ENCODE results near the gene SLC32A1.

The SLC32A1 gene, protein sequence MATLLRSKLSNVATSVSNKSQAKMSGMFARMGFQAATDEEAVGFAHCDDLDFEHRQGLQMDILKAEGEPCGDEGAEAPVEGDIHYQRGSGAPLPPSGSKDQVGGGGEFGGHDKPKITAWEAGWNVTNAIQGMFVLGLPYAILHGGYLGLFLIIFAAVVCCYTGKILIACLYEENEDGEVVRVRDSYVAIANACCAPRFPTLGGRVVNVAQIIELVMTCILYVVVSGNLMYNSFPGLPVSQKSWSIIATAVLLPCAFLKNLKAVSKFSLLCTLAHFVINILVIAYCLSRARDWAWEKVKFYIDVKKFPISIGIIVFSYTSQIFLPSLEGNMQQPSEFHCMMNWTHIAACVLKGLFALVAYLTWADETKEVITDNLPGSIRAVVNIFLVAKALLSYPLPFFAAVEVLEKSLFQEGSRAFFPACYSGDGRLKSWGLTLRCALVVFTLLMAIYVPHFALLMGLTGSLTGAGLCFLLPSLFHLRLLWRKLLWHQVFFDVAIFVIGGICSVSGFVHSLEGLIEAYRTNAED

DNA sequence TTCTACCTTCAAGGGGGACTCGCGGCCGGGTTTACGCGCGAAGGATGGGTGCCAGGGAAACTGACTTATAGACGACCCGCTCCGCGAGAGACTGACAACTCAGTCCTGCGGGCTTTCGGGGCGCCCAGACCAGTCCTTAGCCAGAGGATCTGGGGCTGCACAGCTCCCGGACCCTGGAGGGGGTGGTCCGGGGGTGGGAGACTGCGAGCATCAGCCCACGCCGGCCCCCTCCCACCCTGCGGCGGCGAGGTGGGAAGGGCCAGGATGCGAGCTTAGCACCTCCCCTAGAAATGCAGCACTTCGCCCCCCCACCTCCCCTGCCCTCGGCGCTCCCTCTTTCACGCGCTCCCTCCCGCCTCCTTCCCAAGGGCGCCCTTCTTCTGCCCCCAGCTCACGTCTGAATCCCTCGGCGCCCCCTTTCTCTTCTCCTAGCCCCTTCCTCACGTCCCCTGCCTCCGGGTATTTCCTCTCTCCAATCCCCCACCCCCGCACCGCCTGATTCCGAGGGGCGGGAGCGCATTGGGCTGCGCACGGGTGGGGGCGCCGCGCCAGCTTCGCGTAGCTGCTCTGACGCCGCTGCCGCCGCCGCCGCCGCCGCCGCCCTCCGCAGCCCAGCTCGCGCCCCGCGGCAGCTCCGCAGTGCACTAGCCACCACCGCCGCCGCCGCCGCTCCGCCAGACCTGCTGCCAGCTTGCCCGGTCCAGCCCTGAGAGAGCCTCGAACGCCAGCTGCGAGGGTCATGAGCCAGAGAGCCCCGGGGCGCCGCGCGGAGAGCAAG is at the start of gene SLC32A1:
SLC32A1 (plus strand) TSS at position 639 of the 778 bp plus-strand sequence. CDS start 239 bp downstream, outside the sequence.
- TF ChIP-seq FOXP2 (optimal IDR thresholded peaks at IDR 0.05; ENCODE audit: control extremely low read depth, extremely low read length, insufficient read depth) (no peak), POLR2AphosphoS5 (IDR thresholded peaks at IDR 0.05; ENCODE audit: borderline replicate concordance, low read depth, low read length) (no peak), EZH2 (IDR thresholded peaks at IDR 0.05) (no peak)
- Histone ChIP-seq H3K36me3 (ENCODE audit: insufficient read depth, low read length) (no peaks in the 10 kb centered on the region), H3K27ac (no peak within 1 kb of the TSS), H3K9me3 (ENCODE audit: low read depth, low read length) (no peaks in the 10 kb centered on the region), H3K9ac (ENCODE audit: insufficient read length) (no peak within 1 kb of the TSS), H3K4me3 (peak within 1 kb of the TSS; percentile 18; the same call in 1 of the 2 replicates)
- no peak for DNase-seq (ENCODE audit: low read depth, low spot score)

DNA sequence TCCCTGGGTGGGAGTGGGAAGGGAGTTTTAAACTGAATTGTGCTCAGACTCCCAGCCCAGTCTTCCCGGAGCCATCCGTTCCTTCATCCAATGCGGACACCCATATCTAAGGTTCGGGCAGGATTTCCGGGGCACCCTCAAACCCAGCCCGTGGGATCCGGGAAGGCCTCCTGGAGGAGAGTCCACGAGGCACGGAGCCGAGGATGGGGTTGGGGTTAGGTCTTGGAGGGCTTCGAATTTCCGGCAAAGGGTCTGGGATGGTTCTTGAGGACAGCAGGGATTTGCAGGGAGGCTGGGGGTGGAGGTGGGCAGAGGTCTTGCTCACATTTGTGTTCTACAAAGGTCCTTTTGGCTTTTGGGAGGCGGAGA is 49.5 kb upstream of the SLC32A1 start:
- DNase-seq (ENCODE audit: low read depth, low spot score) = no peak
- no peak for TF ChIP-seq POLR2AphosphoS5 (IDR thresholded peaks at IDR 0.05; ENCODE audit: borderline replicate concordance, low read depth, low read length)
- no peak for TF ChIP-seq FOXP2 (optimal IDR thresholded peaks at IDR 0.05; ENCODE audit: control extremely low read depth, extremely low read length, insufficient read depth)
- TF ChIP-seq EZH2 (IDR thresholded peaks at IDR 0.05) = no peak
- H3K9ac ChIP-seq (ENCODE audit: insufficient read length) = no peak overlapping the region

DNA sequence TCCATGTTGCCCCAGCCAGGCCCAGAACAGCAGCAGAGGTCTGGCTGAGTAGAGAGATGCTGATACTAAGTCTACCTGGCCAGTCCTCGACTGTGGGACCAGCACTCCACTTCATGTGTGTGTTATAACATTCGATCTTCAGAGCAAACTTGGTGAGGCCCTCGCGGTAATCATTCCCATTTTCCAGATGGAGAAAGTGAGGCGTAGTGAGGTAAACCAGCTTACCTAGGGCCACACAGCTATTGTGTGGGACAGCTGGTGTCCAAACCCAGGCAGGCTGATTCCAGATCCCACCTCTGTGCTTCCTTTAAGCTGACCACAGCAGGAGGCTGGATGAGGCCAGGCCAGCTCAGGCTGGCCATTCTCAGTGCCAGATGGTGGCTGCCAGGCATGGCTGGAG is 47.7 kb upstream of the SLC32A1 start:
- H3K27ac ChIP-seq = no peak overlapping the region
- no peaks in the 10 kb centered on the region for H3K9me3 ChIP-seq (ENCODE audit: low read depth, low read length)
- no peak overlapping the region for H3K9ac ChIP-seq (ENCODE audit: insufficient read length)
- TF ChIP-seq FOXP2 (optimal IDR thresholded peaks at IDR 0.05; ENCODE audit: control extremely low read depth, extremely low read length, insufficient read depth) (no peak), EZH2 (IDR thresholded peaks at IDR 0.05) (no peak), POLR2AphosphoS5 (IDR thresholded peaks at IDR 0.05; ENCODE audit: borderline replicate concordance, low read depth, low read length) (no peak)
- DNase-seq (ENCODE audit: low read depth, low spot score) = no peak
- no peaks in the 10 kb centered on the region for H3K36me3 ChIP-seq (ENCODE audit: insufficient read depth, low read length)
- no peak overlapping the region for H3K4me3 ChIP-seq

More for the DNA sequence above, 49.5 kb upstream of the SLC32A1 start:
- no peaks in the 10 kb centered on the region for H3K9me3 ChIP-seq (ENCODE audit: low read depth, low read length)
- H3K27ac ChIP-seq = no peak overlapping the region
- H3K36me3 ChIP-seq (ENCODE audit: insufficient read depth, low read length) = no peaks in the 10 kb centered on the region
- peak overlapping the region; percentile 90 for H3K4me3 ChIP-seq

DNA sequence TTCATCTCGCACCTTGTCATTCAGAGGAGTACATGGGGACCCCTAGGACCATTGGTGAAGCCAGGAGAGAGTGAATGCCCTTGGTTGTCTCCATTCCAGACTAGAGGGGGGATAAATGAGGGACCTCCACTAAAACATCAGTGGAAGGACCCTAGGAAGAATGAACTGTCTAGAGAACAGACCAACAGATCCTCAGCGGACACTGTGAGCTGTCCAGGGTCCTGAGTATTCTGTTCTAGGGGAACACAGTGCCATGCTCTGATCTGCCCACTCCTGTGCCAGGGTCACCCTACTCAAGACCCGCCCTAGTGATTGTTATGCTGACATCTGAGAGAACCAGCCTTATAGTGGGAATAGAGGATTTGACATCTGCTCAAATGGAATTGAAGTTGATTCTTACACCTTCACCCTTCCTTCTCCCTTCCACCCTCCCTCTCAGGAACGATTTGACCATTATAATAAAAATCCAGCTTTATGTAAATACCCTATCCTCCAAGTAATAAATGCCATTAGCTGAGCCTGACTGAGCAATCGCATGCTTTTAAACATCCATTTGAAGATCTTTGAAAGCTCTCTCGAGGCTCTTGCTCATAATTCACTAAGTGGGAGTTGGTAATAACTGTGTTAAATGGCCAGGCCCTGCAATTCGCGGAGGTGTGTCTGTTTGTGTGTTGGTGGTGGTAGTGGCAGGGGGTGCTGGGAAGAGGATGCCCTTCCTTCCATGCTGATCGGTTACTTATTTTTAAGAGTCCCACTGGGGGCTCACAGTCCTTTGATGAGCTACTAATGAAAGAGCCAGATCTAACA is 43.6 kb upstream of the SLC32A1 start:
- no peak for TF ChIP-seq POLR2AphosphoS5 (IDR thresholded peaks at IDR 0.05; ENCODE audit: borderline replicate concordance, low read depth, low read length)
- no peak for TF ChIP-seq EZH2 (IDR thresholded peaks at IDR 0.05)
- TF ChIP-seq FOXP2 (optimal IDR thresholded peaks at IDR 0.05; ENCODE audit: control extremely low read depth, extremely low read length, insufficient read depth) = no peak
- Histone ChIP-seq H3K27ac (no peak overlapping the region), H3K9me3 (ENCODE audit: low read depth, low read length) (no peaks in the 10 kb centered on the region), H3K36me3 (ENCODE audit: insufficient read depth, low read length) (no peaks in the 10 kb centered on the region), H3K9ac (ENCODE audit: insufficient read length) (no peak overlapping the region), H3K4me3 (no peak overlapping the region)
- DNase-seq (ENCODE audit: low read depth, low spot score) = no peak

DNA sequence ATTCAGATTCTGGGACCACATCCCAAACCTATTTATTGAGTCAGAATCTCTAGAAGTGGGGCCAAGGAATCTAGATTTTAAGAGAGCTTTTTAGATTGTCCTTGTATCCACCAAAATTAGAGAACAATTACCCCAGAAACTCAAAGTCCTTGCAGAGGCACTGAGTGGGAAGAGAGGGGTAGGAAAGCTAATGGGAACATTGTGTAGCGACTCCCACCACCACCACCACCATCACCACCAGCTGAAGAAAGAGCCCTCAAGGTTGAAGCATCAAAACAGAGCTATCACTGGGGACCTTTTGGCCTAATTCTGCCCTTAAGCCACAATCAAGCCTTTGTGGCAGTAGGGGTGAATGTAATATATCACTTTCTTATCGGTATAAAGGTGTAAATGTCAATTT is 39.0 kb upstream of the SLC32A1 start:
- TF ChIP-seq EZH2 (IDR thresholded peaks at IDR 0.05) (no peak), FOXP2 (optimal IDR thresholded peaks at IDR 0.05; ENCODE audit: control extremely low read depth, extremely low read length, insufficient read depth) (no peak), POLR2AphosphoS5 (IDR thresholded peaks at IDR 0.05; ENCODE audit: borderline replicate concordance, low read depth, low read length) (no peak)
- no peak for DNase-seq (ENCODE audit: low read depth, low spot score)
- no peak overlapping the region for H3K27ac ChIP-seq
- H3K36me3 ChIP-seq (ENCODE audit: insufficient read depth, low read length) = no peaks in the 10 kb centered on the region
- H3K9ac ChIP-seq (ENCODE audit: insufficient read length) = no peak overlapping the region
- no peak overlapping the region for H3K4me3 ChIP-seq
- no peaks in the 10 kb centered on the region for H3K9me3 ChIP-seq (ENCODE audit: low read depth, low read length)

DNA sequence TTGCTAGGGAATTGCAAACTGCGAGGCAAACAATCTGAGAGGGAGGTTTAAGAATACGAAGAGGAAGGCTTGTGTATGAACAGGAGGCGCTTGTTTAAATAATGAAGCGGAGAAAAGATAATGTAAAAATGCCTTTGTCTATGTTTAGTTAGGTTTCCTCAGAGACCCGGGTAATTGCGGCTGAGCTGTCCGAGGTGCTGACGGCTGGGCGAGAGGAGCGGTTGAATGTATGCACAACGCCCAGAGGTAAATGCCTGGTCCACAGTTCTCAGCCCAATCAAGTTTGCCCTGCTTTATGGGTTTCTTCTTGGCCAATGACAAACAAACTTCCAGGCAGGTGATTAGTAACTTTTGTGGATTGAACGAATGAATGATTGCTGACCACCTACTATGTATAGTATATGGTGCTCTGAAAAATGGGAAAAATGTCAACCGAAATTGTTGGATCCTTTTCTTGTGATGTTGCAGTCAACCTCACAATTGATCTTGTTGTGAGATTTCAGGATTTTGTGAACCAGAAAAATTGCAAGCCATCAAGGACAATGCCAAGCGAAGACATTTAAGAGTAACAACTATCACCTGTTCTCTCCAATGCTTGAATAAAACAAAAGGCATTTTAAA is 38.3 kb upstream of the SLC32A1 start:
- TF ChIP-seq EZH2 (IDR thresholded peaks at IDR 0.05) = no peak
- no peak for TF ChIP-seq FOXP2 (optimal IDR thresholded peaks at IDR 0.05; ENCODE audit: control extremely low read depth, extremely low read length, insufficient read depth)
- no peak for TF ChIP-seq POLR2AphosphoS5 (IDR thresholded peaks at IDR 0.05; ENCODE audit: borderline replicate concordance, low read depth, low read length)
- DNase-seq (ENCODE audit: low read depth, low spot score) = no peak
- H3K9ac ChIP-seq (ENCODE audit: insufficient read length) = no peak overlapping the region
- no peak overlapping the region for H3K4me3 ChIP-seq
- no peaks in the 10 kb centered on the region for H3K9me3 ChIP-seq (ENCODE audit: low read depth, low read length)
- no peak overlapping the region for H3K27ac ChIP-seq
- H3K36me3 ChIP-seq (ENCODE audit: insufficient read depth, low read length) = no peaks in the 10 kb centered on the region
